IPS DF 4.7 (cell line): ENCODE data around the gene USP34.
"Not testable (repeated sequence)": the region's sequence is repeated elsewhere in the genome, so short reads cannot be mapped to it uniquely, and the experiment has no call there.

ENCODE experiments used
- DNase-seq: peaks from one replicate; pipeline ENCODE4 v3.0.0-alpha.2; 2013; ENCODE audit warnings: low spot score; ENCODE audit errors: extremely low read depth

USP34 gene

DNA sequence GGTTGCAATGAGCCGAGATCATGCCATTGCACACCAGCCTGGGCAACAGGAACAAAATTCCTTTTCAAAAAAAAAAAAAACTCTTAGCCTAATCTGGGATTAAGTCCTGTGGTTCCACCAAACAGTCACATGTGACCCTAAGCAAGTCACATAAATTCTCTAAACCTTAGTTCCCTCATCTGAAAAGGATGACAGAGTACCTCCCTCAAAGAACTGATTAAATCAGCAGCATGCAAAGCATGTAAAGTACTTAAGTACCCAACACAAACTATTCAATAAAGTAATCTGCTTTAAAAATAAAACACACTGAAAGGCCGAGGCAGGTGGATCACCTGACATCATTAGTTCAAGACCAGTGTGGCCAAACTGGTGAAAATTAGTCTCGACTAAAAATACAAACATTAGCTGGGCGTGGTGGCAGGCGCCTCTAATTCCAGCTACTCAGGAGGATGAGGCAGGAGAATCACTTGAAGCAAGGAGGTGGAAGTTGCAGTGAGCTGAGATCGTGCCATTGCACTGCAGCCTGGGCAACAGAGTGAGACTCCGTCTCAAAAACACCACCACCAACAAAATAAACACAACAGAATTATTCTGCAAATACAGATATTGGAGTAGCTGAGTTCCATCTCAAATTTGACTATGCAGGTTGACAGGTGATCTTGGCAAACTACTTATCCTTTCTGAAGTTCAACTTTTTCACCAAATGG is 7.0 kb downstream of the USP34 start:
- no peak for DNase-seq

DNA sequence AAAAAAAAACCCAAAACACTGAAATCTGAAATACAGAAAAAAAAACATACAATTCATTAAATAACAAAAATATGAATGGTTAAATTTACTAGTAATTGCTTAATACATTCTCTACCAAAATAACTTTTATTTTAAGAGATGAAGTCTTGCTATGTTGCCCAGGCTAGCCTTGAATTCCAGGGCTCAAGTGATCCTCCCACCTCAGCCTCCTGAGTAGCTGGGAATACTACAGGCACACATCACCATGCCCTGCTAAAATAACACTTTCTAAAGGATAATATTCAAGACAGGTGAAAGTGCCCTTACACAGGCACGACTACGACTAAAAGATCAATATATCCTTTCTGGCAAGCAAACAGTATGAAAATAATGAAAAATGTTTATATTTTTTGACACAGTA is 9.5 kb downstream of the USP34 start:
- no peak for DNase-seq

DNA sequence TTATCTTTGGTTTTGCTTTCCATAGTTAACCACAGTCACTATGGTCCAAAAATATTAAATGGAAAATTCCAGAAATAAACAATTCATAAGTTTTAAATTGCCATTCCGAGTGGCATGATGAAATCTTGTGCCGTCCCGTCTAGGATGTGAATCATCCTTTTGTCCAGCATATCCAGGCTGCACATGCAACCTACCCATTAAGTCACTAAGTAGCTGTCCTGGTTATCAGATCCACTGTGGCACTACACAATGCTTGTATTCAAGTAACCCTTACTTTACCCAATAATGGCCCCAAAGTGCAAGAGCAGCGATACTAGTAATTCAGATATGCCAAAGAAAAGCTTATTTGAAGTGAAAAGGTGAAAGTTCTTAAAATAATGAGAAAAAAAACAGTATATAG is 10.7 kb downstream of the USP34 start:
- DNase-seq: no peak

DNA sequence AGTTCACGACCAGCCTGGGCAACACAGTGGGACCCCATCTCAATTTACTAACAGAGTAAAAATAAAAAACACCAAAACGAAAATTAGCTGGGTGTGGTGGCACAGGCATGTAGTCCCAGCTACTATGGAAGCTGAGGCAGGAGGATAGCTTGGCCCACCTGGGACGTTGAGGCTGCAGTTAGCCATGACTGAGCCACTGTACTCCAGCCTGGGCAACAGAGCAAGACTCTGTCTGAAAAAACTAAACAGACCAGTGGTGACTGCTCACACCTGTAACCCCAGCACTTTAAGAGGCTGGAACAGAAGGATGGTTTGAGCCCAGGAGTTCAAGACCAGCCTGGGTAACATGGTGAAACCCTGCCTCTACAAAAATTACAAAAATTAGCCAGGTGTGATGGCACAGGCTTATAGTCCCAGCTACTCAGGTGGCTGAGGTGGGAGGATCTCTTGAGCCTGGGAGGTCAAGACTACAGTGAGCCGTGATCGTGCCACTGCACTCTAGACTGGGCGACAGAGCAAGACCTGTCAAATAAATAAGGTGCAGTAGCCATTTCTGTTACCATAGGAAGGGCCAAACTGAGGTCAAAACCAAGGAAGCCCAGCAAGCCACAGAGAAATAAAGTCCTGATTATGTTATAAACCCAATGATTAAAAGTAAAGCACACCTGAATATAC is 14.0 kb downstream of the USP34 start:
- DNase-seq: no peak

DNA sequence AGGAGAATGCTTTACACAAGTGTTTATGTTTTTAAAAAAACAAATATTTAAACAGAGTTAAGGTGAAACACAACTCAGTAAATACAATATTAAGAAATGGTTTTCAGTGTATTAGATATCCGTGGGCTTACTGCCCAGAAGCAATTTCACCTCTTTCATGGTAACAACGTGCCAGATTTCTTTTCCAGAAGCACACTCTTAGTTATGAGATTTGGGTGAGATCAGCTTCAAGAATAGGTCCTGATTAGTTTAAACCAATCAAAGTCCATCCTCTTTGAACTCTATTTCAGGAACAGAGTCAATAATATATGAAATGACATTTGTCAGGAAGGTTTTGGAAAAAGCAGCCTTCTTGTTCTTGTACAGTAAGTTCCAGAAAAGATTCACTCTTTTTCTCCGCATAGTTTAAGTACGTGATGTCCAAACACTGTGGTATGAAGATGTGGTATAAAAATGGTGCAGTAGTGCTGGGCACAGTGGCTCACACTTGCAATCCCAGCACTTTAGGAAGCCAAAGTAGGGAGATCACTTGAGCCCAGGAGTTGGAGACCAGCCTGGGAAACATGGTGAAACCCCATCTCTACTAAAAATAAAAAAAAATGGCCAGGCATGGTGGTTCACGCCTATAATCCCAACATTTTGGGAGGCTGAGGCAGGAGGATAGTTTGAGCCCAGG is 14.7 kb downstream of the USP34 start:
- DNase-seq: no peak

DNA sequence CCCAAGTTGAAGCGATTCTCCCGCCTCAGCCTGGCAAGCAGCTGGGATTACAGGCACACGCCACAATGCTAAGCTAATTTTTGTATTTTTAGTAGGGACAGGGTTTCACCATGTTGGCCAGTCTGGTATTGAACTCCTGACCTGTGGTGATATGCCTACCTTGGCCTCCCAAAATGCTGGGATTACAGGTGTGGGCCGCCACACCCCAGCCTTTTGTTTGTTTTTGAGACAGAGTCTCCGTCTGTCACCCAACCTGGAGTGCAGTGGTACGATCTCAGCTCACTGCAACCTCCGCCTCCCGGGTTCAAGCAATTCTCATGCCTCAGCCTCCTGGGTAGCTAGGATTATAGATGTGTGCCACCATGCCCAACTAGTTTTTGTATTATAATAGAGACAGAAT is 15.9 kb downstream of the USP34 start:
- DNase-seq: not testable (repeated sequence)

DNA sequence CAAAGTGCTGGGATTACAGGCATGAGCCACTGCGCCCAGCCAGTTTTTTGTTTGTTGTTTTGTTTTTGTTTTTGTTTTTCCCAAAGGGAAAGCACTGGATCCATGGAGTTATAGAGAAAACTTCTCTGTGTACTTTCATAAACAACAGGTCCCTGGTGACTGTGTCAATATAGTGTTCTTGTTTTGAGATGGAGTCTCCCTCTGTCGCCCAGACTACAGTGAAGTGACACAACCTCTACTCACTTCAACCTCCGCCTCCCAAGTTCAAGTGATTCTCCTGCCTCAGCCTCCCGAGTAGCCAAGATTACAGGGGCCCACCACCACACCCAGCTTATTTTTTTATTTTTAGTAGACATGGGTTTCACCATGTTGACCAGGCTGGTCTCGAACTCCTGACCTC is 16.5 kb downstream of the USP34 start:
- no peak for DNase-seq

DNA sequence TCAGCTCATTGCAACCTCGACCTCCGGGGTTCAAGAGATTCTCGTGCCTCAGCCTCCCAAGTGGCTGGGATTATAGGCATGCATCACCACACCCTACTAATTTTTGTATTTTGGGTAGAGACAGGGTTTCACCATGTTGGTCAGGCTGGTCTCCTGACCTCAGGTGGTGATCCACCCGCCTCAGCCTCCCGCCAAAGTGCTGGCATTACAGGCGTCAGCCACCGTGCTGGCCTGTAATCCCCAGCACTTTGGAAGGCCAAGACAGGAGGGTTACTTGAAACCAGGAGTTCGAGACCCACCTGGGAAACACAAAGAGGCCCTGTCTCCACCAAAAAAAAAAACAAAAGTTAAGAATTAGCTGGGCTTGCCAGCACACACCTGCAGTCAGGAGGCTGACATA is 18.5 kb downstream of the USP34 start:
- no peak for DNase-seq

DNA sequence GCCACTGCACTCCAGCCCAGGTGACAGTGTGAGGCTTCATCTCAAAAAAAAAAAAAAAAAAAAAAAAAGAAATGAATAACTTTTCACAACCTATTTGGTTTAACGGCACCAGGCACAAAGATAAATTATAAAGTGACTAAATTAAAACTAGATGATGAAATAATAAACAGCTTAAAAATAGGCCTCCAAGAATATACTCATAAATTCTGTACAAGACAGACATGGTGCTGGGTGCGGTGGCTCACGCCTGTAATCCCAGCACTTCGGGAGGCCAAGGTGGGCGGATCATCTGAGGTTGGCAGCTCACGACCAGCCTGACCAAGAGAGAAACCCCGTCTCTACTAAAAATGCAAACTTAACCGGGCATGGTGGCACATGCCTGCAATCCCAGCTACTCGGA is 19.7 kb downstream of the USP34 start:
- DNase-seq: no peak

DNA sequence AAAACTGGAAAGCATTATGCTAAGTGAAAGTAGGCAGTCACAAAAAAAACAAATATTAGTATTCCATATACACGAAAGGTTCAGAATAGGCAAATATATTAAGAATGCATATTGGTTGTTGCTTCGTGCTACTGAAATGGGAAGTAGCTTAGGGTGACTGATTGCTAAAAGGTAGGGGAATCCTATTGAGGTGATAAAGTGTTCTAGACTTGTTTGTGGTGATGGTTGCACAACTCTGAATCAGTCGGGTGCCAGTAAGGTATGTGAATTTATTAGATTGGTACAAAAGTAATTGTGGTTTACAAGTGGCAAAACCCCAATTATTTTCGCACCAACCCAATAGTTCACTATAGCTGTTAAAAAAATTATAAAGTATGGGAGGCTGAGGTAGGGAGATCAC is 20.7 kb downstream of the USP34 start:
- no peak for DNase-seq

DNA sequence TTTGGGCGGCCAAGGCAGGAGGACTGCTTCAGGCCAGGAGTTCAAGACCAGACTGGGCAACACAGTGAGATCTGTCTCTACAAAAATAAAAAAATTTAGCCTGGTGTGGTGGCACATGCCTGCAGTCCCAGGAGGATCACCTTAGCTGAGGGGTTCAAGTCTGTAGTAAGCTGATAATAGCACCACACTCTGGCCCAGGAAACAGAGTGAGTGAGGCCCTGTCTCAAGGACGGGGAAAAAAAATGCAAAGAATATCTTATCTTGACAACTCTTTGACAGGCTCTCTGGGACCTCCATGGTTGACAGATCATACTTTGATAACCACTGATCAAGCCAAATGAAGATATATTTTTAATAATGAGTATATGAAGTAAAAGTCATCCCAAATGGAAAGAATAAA is 22.7 kb downstream of the USP34 start:
- DNase-seq: no peak

DNA sequence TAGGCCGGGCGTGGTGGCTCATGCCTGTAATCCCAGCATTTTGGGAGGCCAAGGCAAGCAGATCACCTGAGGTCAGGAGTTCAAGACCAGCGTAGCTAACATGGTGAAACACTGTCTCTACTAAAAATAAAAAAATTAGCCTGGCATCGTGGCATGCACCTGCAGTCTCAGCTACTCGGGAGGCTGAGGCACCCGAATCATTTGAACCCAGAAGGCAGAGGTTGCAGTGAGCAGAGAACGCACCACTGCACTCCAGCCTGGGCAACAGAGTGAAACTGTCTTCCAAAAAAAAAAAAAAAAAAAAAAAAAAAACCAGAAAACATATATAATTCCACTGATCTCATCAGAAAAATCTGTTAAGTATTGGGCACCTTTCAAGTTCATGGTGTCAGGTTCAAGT is 23.9 kb downstream of the USP34 start:
- DNase-seq: not testable (repeated sequence)

DNA sequence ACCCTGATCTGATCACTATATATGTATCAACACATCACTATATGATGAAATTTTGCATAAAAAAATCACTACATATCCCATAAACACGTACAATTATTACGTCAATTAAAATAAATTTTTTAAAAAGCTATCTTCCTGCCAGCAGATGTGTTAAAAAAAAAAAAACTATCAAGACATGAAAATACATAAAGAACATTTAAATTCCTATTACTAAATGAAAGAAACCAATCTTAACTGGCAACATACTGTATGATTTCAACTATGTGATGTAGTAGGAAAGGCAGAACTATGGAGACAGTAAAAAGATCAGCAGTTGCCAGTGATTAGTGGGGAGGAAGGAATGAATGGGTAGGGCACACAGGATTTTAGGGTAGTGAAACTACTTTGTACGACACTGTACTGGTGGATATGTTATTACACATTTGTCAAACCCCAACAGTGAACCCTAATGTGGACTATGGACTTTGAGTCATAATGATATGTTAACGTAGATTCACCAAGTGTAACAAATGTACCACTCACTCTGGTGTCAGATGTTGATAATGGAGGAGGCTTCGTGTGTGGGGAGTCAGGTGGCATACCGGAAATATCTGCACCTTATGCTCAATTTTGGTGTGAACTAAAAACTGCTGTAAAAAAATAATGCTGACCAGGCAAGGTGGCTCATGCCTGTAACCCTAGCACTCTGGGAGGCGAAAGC is 27.4 kb downstream of the USP34 start:
- no peak for DNase-seq

DNA sequence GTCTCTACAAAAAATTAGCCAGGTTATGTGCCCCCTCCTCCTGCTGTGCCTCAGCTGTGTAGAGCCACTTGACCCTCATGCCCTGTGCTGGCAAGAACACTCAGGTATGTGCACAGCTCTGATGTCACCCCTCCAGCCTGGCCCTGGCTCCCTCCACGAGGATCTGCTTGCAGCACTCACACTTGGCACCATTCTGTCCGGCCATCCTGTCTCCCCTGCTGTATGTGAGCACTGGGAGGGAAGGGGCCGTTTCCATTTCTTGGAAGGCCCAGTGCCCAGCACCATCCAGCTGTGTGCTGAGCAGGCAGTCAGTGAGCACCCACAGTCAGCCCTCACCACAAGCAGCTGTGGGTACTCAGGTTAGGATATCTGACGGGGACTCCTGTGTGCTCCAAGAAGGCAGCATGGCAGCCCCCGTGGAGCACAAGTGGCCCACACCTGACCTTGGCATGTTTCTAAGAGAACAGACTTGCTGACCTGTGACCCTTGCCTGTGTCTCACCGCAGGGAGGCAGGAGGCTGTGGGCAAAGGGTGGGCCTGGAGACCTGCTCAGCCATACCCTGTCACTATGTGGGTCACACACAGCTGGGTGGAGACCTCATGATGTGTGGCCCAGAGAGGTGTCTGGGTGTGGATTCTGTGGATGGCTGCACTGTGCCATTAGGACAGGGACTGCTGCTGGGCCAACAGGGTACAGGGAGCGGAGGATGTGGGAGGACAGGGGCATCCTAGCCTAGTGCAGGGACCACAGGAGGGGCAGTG is 31.5 kb downstream of the USP34 start:
- DNase-seq: no peak

DNA sequence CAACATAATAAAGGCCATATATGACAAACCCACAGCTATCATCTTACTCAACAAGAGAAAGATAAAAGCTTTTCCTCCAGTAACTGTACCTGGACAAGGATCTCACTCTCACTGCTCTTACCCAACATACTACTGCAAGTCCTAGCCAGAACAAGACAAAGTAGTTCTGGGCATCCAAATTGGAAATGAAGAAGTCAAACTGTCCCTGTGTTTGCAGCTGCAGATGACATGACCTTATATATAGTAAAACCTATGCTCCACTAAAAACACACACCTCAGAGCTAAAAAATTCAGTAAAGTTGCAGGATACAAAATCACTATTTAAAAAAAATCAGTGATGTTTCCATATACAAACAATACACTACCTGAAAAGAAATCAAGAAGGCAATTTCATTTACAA is 32.2 kb downstream of the USP34 start:
- DNase-seq: no peak

DNA sequence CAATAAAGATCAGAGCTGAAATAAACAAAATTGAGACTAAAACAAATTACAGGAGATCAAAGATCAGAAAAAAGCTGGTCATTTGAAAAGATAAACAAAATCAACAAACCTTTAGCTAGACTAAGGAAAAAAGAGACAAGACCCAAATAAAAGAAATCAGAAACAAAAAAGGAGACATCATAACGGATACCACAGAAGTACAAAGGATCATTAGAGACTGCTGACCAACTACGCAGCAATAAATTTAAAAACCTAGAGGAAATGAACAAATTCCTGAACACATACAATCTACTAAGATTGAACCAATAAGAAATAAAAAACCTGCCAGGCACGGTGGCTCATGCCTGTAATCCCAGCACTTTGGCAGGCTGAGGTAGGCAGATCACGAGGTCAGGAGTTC is 33.7 kb downstream of the USP34 start:
- no peak for DNase-seq

DNA sequence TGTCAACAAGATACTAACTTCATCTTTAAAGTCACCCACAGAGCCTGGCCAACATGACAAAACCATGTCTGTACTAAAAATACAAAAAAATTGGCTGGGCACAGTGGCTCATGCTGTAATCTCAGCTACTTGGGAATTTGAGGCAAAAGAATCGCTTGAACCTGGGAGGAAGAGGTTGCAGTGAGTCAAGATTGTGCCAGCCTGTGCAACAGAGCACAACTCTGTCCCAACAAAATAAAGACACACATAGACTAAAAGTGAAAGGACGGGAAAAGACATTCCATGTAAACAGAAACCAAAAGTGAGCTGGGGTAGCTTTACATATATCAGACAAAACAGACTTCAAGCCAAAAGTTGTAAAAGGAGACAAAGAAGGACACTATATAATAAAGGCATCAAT is 34.8 kb downstream of the USP34 start:
- DNase-seq: no peak

DNA sequence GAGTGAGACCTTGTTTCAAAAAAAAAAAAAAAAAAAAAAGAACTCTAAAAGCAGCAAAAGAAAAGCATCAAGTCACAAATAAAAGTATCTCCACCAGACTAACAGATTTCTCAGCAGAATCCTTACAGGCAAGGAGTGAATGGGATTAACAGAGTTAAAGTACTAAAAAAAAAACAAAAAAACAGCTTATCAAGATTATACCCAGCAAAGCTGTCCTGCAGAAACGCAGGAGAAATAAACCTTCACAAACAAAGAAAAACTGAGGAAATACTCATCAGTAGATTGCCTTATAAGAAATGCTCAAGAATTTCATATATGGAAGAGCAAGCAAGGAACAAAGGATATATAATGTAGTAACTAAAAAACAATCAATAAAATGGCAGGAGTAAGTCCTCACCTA is 35.6 kb downstream of the USP34 start:
- DNase-seq: no peak

DNA sequence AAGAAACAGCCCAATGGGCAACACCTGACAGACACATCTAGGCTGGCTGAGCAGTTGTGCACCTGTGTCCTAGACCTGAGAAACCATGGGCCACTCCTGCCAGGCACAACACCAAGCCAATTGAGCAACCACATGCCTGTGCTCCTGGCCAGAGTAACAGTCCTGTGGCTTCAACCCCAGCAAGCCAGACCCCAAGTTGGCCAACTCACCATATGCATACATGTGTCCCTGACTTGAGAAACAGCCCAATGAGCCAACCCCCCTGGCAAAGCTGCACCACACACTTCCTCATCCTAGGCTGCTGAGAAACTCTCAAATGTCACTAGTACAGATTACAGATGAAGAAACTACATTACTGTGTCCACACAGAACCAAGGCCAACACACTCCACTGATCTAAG is 36.6 kb downstream of the USP34 start:
- no peak for DNase-seq

DNA sequence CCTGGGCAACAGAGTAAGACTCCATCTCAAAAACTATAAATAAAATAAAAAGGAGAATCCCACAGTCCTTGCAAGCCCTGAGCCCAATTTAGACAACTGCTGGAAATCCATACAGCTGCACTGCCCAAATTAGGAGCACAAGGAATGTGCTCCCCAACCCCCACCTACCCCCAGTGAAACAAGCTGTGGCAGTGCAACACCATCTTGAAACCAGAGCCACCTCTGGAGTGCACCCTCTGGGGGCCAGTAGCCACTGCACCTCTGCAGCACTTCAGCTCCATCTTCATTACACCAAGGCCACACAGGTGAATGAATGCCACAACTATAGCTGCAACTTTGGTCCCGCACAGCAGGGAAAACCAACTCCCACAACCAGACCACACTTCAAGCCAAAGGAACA is 37.3 kb downstream of the USP34 start:
- no peak for DNase-seq

DNA sequence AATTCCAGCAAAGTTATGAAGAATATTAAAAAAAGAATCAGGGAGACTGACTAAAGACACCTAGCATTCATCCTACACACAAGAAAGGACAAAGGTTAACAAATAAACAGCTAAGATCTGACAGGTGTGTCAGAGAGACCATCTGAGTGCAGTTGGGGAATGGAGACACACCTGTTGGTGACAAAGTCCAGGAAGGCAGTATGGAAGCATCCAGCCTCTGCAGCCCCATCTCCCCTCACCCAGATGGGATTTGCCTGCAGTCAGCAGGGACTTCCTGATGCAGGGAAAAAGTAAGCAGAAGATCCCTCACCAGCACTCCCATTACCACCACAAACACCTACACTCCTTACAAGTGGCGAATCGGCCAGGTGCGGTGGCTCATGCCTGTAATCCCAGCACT is 37.9 kb downstream of the USP34 start:
- DNase-seq: no peak

DNA sequence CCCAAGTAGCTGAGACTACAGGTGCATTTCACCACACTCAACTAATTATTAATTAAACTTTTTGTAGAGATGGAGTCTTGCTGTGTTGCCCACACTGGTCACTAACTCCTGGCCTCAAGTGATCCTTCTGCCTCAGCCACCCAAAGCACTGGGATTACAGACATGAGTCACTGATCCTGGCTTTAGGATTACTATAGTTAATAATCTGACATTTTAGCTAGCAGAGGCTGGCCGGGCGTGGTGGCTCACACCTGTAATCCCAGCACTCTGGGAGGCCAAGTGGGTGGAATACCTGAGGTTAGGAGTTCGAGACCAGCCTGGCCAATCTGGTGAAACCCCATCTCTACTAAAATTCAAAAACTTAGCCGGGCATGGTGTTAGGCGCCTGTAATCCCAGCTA is 39.5 kb downstream of the USP34 start:
- DNase-seq: no peak
